Glomerular visceral epithelial cell (primary cell): ENCODE results near the gene ANGPTL8.

Source experiments
- DNase-seq: peaks from one replicate; pipeline ENCODE4 v3.0.0-alpha.2; 2016; ENCODE audit errors: extremely low spot score

ANGPTL8 gene

DNA sequence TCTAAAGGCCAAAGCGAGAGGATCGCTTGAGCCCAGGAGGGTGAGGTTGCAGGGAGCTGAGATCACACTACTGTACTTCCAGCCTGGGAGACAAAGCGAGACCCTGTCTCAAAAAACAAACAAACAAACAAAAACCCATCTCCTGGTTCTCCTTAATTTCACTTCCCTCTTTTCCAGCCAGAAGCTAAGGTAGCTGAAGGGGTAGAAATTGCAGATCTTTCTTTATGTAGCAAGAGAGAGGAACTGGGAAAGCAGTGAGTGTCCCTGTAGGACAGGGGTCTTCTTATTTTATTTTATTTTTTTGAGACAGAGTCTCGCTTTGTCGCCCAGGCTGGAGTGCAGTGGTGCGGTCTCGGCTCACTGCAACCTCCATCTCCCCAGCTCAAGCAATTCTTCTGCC, 52.0 kb downstream of the ANGPTL8 start:
- DNase-seq, result no peak
